GM18907 (cell line): ENCODE measurements around the gene ADGRL3.
"Not testable (repeated sequence)": the region's sequence is repeated elsewhere in the genome, so short reads cannot be mapped to it uniquely, and the experiment has no call there.

Experiments used
- ATAC-seq: cut with Tn5 transposase; IDR thresholded peaks from one replicate; pipeline ENCODE4 v1.9.1; 2021; ENCODE audit warnings: mild to moderate bottlenecking, moderate library complexity; ENCODE audit not compliant: unreplicated experiment

The ADGRL3 gene

GRCh38 chr4:61336488-61336887 lies 136.4 kb downstream of the ADGRL3 start:
- ATAC-seq, result no peak

- ATAC-seq, result no peak
Measured at GRCh38 chr4:61336916-61337315, 136.8 kb downstream of the ADGRL3 start.

GRCh38 chr4:61342061-61342460 lies 141.9 kb downstream of the ADGRL3 start:
- ATAC-seq, result no peak

GRCh38 chr4:61350932-61351331 lies 150.8 kb downstream of the ADGRL3 start:
- no peak for ATAC-seq

- ATAC-seq, result no peak
Measured at GRCh38 chr4:61356696-61357095, 156.6 kb downstream of the ADGRL3 start.

GRCh38 chr4:61359301-61359700 lies 159.2 kb downstream of the ADGRL3 start:
- ATAC-seq, result no peak

- ATAC-seq, result not testable (repeated sequence)
Measured at GRCh38 chr4:61372817-61373216, 172.7 kb downstream of the ADGRL3 start.

GRCh38 chr4:61373901-61374440 lies 173.8 kb downstream of the ADGRL3 start:
- no peak for ATAC-seq

- ATAC-seq, result no peak
Measured at GRCh38 chr4:61374447-61374891, 174.3 kb downstream of the ADGRL3 start.

GRCh38 chr4:61375301-61375700 lies 175.2 kb downstream of the ADGRL3 start:
- no peak for ATAC-seq

- ATAC-seq, result no peak
Measured at GRCh38 chr4:61376301-61376700, 176.2 kb downstream of the ADGRL3 start.

GRCh38 chr4:61379406-61379805 lies 179.3 kb downstream of the ADGRL3 start:
- no peak for ATAC-seq

GRCh38 chr4:61380865-61381264 lies 180.7 kb downstream of the ADGRL3 start:
- ATAC-seq, result no peak

- no peak for ATAC-seq
Measured at GRCh38 chr4:61385256-61385655, 185.1 kb downstream of the ADGRL3 start.

- ATAC-seq, result not testable (repeated sequence)
Measured at GRCh38 chr4:61387372-61387771, 187.2 kb downstream of the ADGRL3 start.

GRCh38 chr4:61389640-61390039 lies 189.5 kb downstream of the ADGRL3 start:
- no peak for ATAC-seq

- ATAC-seq, result no peak
Measured at GRCh38 chr4:61395754-61396153, 195.6 kb downstream of the ADGRL3 start.

- no peak for ATAC-seq
Measured at GRCh38 chr4:61397174-61397573, 197.0 kb downstream of the ADGRL3 start.

- no peak for ATAC-seq
Measured at GRCh38 chr4:61400439-61401038, 200.4 kb downstream of the ADGRL3 start.

GRCh38 chr4:61401771-61402170 lies 201.6 kb downstream of the ADGRL3 start:
- ATAC-seq, result no peak

GRCh38 chr4:61405307-61405706 lies 205.2 kb downstream of the ADGRL3 start:
- ATAC-seq, result no peak

- no peak for ATAC-seq
Measured at GRCh38 chr4:61406677-61407076, 206.6 kb downstream of the ADGRL3 start.
